ENCODE data around the gene CREB3L2.

DNA sequence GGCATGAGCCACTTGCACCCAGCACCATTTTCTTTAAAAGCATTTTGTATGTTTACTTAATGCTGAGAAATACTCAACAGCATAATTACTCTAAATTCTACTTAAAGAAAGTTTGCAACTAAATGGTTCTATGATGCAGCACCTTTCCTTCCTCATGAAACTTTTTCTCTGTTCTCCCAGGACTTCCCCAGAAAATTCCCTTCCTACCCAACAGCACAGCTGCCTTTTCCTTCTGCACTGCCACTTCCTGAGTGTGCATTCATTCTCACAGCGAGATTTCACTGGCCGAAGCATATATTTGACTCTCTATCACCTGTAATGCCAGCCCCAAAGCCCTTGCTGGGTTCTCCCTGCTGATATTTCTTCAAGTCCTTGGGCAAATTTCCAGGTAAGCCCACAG is 113.6 kb downstream of the CREB3L2 start:
- no peak for TF ChIP-seq PCBP2 (optimal IDR thresholded peaks at IDR 0.05; ENCODE audit: low read depth, low read length, poor library complexity, severe bottlenecking)
- no peak for TF ChIP-seq MEIS2 (CRISPR knock-in tag; IDR thresholded peaks at IDR 0.05)
- TF ChIP-seq, protein P1, sequence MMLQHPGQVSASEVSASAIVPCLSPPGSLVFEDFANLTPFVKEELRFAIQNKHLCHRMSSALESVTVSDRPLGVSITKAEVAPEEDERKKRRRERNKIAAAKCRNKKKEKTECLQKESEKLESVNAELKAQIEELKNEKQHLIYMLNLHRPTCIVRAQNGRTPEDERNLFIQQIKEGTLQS (CRISPR knock-in tag; IDR thresholded peaks at IDR 0.05): no peak
- TF ChIP-seq YY1 (IDR thresholded peaks at IDR 0.05; ENCODE audit: insufficient read depth, insufficient replicate concordance, low read depth, low read length): no peak
- no peak for TF ChIP-seq MTF2 (CRISPR knock-in tag; IDR thresholded peaks at IDR 0.05; ENCODE audit: borderline replicate concordance)
- TF ChIP-seq, protein P2, sequence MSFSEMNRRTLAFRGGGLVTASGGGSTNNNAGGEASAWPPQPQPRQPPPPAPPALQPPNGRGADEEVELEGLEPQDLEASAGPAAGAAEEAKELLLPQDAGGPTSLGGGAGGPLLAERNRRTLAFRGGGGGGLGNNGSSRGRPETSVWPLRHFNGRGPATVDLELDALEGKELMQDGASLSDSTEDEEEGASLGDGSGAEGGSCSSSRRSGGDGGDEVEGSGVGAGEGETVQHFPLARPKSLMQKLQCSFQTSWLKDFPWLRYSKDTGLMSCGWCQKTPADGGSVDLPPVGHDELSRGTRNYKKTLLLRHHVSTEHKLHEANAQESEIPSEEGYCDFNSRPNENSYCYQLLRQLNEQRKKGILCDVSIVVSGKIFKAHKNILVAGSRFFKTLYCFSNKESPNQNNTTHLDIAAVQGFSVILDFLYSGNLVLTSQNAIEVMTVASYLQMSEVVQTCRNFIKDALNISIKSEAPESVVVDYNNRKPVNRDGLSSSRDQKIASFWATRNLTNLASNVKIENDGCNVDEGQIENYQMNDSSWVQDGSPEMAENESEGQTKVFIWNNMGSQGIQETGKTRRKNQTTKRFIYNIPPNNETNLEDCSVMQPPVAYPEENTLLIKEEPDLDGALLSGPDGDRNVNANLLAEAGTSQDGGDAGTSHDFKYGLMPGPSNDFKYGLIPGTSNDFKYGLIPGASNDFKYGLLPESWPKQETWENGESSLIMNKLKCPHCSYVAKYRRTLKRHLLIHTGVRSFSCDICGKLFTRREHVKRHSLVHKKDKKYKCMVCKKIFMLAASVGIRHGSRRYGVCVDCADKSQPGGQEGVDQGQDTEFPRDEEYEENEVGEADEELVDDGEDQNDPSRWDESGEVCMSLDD (CRISPR knock-in tag; IDR thresholded peaks at IDR 0.05; ENCODE audit: borderline replicate concordance): no peak
- TF ChIP-seq, protein P3, sequence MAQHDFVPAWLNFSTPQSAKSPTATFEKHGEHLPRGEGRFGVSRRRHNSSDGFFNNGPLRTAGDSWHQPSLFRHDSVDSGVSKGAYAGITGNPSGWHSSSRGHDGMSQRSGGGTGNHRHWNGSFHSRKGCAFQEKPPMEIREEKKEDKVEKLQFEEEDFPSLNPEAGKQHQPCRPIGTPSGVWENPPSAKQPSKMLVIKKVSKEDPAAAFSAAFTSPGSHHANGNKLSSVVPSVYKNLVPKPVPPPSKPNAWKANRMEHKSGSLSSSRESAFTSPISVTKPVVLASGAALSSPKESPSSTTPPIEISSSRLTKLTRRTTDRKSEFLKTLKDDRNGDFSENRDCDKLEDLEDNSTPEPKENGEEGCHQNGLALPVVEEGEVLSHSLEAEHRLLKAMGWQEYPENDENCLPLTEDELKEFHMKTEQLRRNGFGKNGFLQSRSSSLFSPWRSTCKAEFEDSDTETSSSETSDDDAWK (CRISPR knock-in tag; IDR thresholded peaks at IDR 0.05): no peak
- no peak for TF ChIP-seq ZNF3 (CRISPR knock-in tag; IDR thresholded peaks at IDR 0.05)
- no peak for TF ChIP-seq GLI4 (CRISPR knock-in tag; IDR thresholded peaks at IDR 0.05; ENCODE audit: borderline replicate concordance)
- no peak for TF ChIP-seq HNF4G (IDR thresholded peaks at IDR 0.05; ENCODE audit: borderline replicate concordance, low read depth, low read length)
- TF ChIP-seq HNF4G (CRISPR knock-in tag; IDR thresholded peaks at IDR 0.05; ENCODE audit: borderline replicate concordance, low read depth): no peak
